Measurements from ENCODE around the gene RDH16.
"Not testable (repeated sequence)": the region's sequence is repeated elsewhere in the genome, so short reads cannot be mapped to it uniquely, and the experiment has no call there.

Gene RDH16

DNA sequence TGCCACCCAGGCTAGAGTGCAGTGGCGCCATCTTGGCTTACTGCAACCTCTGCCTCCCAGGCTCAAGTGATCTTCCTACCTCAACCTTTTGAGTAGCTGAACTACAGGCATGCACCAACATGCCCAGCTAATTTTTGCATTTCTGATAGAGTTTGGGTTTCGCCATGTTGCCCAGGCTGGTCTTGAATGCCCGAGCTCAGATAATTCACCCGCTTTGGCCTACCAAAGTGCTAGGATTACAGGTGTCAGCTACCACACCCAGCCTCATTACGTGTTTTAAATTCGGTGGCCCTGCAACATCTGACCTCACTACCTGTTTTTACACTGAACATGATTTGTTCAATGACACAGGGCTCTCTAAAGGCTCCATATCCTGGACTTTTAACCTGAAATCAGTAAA, 22.9 kb upstream of the RDH16 start:
- H3K9me3 ChIP-seq (ENCODE audit: control insufficient read depth, insufficient read depth, low read length), result no peaks in the 10 kb centered on the region
- H3K4me1 ChIP-seq (ENCODE audit: insufficient read depth, low read length), result no peaks in the 10 kb centered on the region
- H3K9ac ChIP-seq (ENCODE audit: low read depth, low read length), result no peak overlapping the region
- no peaks in the 10 kb centered on the region for H3K36me3 ChIP-seq (ENCODE audit: insufficient read depth, low read length)

DNA sequence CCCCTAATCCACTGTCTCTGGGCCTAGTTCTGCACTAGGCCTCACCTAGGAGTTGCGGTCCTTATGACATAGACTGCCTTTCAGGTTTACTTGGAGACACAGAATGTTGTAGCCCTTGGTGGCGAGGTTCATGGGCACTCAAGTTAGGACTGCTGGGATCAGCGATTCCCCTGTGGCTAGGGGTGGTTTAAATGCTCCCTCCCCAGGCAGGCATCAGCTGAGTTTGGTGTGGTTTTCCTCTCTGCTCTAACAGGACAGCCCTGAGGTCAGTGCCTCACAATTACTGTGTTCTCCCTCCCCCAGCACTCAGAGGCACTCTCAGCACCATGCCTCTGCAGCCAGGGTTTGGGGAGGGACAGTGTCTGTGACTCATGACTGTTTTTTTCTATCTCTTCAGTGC, 22.2 kb upstream of the RDH16 start:
- H3K4me1 ChIP-seq (ENCODE audit: insufficient read depth, low read length), result no peaks in the 10 kb centered on the region
- H3K36me3 ChIP-seq (ENCODE audit: insufficient read depth, low read length), result no peaks in the 10 kb centered on the region
- no peak overlapping the region for H3K9ac ChIP-seq (ENCODE audit: low read depth, low read length)
- H3K9me3 ChIP-seq (ENCODE audit: control insufficient read depth, insufficient read depth, low read length), result no peaks in the 10 kb centered on the region

DNA sequence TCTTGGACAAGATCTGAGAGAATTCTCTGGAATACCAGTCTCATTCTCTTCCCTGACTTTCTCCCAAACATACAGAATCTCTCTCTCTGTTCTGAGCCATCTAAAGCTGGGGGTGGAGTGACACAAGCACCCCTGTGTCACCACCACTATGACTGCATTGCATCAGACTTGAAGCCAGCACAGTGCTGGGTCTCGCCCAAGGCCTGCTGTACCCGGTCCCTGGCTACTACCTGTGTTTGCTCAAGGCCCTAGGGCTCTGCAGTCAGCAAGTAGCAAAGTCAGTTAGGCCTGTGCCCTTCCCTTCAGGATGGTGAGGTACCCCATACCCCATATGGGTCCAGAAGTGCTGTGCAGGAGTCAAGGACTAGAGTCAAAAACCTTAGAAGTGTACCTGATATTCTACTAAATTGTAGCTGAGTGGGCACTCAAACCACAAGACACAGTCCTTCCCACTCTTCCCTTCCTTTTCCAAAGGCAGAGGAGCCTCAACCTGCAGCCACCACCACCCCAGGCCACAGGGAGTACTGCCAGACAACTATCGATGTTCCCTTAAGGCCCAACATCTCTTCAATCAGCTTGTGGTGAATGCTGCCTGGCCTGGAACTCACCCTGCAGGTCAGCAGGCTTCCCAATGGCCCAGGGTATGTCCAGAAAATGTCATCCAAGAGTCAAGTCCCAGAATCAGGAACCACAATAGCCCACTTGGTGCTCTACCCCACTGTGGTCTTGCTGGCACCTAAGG, 21.2 kb upstream of the RDH16 start:
- no peaks in the 10 kb centered on the region for H3K36me3 ChIP-seq (ENCODE audit: insufficient read depth, low read length)
- no peaks in the 10 kb centered on the region for H3K9me3 ChIP-seq (ENCODE audit: control insufficient read depth, insufficient read depth, low read length)
- no peaks in the 10 kb centered on the region for H3K4me1 ChIP-seq (ENCODE audit: insufficient read depth, low read length)
- no peak overlapping the region for H3K9ac ChIP-seq (ENCODE audit: low read depth, low read length)

DNA sequence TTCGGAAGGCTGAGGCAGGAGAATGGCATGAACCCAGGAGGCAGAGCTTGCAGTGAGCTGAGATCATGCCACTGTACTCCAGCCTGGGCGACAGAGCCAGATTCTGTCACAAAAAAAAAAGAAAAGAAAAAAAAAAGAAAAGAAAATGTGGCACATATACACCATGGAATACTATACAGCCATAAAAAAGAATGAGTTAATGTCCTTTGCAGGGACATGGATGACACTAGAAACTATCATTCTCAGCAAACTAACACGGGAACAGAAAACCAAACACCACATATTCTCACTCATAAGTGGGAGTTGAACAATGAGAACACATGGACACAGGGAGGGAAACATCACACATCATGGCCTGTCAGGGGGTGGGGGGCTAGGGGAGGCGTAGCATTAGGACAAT, 20.0 kb upstream of the RDH16 start:
- H3K9me3 ChIP-seq (ENCODE audit: control insufficient read depth, insufficient read depth, low read length); H3K36me3 ChIP-seq (ENCODE audit: insufficient read depth, low read length); H3K4me1 ChIP-seq (ENCODE audit: insufficient read depth, low read length); H3K9ac ChIP-seq (ENCODE audit: low read depth, low read length): not testable (repeated sequence)

DNA sequence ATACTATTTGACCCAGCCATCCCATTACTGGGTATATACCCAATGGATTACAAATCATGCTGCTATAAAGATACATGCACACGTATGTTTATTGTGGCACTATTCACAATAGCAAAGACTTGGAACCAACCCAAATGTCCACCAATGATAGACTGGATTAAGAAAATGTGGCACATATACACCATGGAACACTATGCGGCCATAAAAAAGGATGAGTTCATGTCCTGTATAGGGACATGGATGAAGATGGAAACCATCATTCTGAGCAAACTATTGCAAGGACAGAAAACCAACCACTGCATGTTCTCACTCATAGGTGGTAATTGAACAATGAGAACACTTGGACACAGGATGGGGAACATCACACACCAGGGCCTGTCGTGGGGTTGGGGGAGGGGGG, 16.8 kb upstream of the RDH16 start:
- H3K9me3 ChIP-seq (ENCODE audit: control insufficient read depth, insufficient read depth, low read length); H3K9ac ChIP-seq (ENCODE audit: low read depth, low read length); H3K4me1 ChIP-seq (ENCODE audit: insufficient read depth, low read length); H3K36me3 ChIP-seq (ENCODE audit: insufficient read depth, low read length): not testable (repeated sequence)

DNA sequence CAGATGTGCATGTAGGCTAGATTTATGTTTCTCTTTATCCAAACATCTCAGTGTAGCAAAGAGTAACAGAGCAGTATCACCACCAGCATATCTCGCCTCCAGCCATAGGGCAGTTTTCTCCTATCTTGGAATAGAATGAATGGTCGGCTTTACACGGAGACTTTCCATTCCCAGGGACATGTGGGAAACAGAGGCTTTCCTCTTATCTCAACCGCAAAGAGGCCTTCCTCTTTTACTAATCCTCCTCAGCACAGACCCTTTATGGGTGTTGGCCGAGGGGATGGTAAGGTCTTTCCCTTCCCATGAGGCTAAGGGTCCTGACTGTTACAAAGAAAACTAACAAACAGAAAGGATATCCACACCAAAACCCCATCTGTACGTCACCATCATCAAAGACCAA, 11.5 kb upstream of the RDH16 start:
- not testable (repeated sequence) for H3K9me3 ChIP-seq (ENCODE audit: control insufficient read depth, insufficient read depth, low read length); H3K9ac ChIP-seq (ENCODE audit: low read depth, low read length); H3K4me1 ChIP-seq (ENCODE audit: insufficient read depth, low read length); H3K36me3 ChIP-seq (ENCODE audit: insufficient read depth, low read length)

GRCh38 chr12:56965997-56966642, 8.7 kb upstream of the RDH16 start:
- H3K4me1 ChIP-seq (ENCODE audit: insufficient read depth, low read length); H3K9ac ChIP-seq (ENCODE audit: low read depth, low read length); H3K36me3 ChIP-seq (ENCODE audit: insufficient read depth, low read length); H3K9me3 ChIP-seq (ENCODE audit: control insufficient read depth, insufficient read depth, low read length): not testable (repeated sequence)

GRCh38 chr12:56965124-56965523, 7.7 kb upstream of the RDH16 start:
- not testable (repeated sequence) for H3K9me3 ChIP-seq (ENCODE audit: control insufficient read depth, insufficient read depth, low read length); H3K36me3 ChIP-seq (ENCODE audit: insufficient read depth, low read length); H3K4me1 ChIP-seq (ENCODE audit: insufficient read depth, low read length); H3K9ac ChIP-seq (ENCODE audit: low read depth, low read length)

- H3K4me1 ChIP-seq (ENCODE audit: insufficient read depth, low read length); H3K9me3 ChIP-seq (ENCODE audit: control insufficient read depth, insufficient read depth, low read length); H3K36me3 ChIP-seq (ENCODE audit: insufficient read depth, low read length); H3K9ac ChIP-seq (ENCODE audit: low read depth, low read length): not testable (repeated sequence)
Observed at GRCh38 chr12:56963557-56963956, 6.1 kb upstream of the RDH16 start.

- not testable (repeated sequence) for H3K9me3 ChIP-seq (ENCODE audit: control insufficient read depth, insufficient read depth, low read length); H3K4me1 ChIP-seq (ENCODE audit: insufficient read depth, low read length); H3K9ac ChIP-seq (ENCODE audit: low read depth, low read length); H3K36me3 ChIP-seq (ENCODE audit: insufficient read depth, low read length)
Observed at GRCh38 chr12:56962247-56962646, 4.8 kb upstream of the RDH16 start.

GRCh38 chr12:56958422-56958821, 1.0 kb upstream of the RDH16 start:
- Histone ChIP-seq H3K9me3 (ENCODE audit: control insufficient read depth, insufficient read depth, low read length) (no peaks in the 10 kb centered on the region; the same call in 1 of the 2 replicates), H3K9ac (ENCODE audit: low read depth, low read length) (no peak overlapping the region)

GRCh38 chr12:56955631-56956256, 1.7 kb downstream of the RDH16 start:
- no peaks in the 10 kb centered on the region for H3K4me1 ChIP-seq (ENCODE audit: insufficient read depth, low read length)
- no peaks in the 10 kb centered on the region; the same call in 1 of the 2 replicates for H3K9me3 ChIP-seq (ENCODE audit: control insufficient read depth, insufficient read depth, low read length)
- H3K36me3 ChIP-seq (ENCODE audit: insufficient read depth, low read length), result no peaks in the 10 kb centered on the region
- H3K9ac ChIP-seq (ENCODE audit: low read depth, low read length), result no peak overlapping the region

More at GRCh38 chr12:56958422-56958821, 1.0 kb upstream of the RDH16 start:
- H3K4me1 ChIP-seq (ENCODE audit: insufficient read depth, low read length), result no peaks in the 10 kb centered on the region
- no peaks in the 10 kb centered on the region for H3K36me3 ChIP-seq (ENCODE audit: insufficient read depth, low read length)

DNA sequence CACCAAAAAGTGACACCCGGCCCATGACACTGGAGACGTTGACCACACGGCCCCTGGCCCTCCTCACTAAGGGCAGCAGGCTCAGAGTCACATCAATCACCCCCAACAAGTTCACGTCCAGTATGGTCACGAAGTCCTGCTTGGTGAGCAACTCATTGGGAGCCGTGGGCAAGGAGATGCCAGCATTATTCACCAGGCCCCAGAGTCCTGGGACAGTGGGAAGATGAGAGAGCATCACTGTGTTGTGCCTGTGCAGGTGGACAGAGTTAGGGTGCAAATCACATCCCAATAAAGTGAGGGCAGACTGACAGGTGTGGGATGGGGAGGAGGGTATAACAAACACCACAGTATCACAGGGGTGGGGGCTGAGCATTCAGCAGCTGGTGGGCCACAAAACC, 2.5 kb downstream of the RDH16 start:
- H3K9me3 ChIP-seq (ENCODE audit: control insufficient read depth, insufficient read depth, low read length), result no peaks in the 10 kb centered on the region; the same call in 1 of the 2 replicates
- H3K9ac ChIP-seq (ENCODE audit: low read depth, low read length), result no peak overlapping the region
- H3K36me3 ChIP-seq (ENCODE audit: insufficient read depth, low read length), result no peaks in the 10 kb centered on the region
- no peaks in the 10 kb centered on the region for H3K4me1 ChIP-seq (ENCODE audit: insufficient read depth, low read length)

DNA sequence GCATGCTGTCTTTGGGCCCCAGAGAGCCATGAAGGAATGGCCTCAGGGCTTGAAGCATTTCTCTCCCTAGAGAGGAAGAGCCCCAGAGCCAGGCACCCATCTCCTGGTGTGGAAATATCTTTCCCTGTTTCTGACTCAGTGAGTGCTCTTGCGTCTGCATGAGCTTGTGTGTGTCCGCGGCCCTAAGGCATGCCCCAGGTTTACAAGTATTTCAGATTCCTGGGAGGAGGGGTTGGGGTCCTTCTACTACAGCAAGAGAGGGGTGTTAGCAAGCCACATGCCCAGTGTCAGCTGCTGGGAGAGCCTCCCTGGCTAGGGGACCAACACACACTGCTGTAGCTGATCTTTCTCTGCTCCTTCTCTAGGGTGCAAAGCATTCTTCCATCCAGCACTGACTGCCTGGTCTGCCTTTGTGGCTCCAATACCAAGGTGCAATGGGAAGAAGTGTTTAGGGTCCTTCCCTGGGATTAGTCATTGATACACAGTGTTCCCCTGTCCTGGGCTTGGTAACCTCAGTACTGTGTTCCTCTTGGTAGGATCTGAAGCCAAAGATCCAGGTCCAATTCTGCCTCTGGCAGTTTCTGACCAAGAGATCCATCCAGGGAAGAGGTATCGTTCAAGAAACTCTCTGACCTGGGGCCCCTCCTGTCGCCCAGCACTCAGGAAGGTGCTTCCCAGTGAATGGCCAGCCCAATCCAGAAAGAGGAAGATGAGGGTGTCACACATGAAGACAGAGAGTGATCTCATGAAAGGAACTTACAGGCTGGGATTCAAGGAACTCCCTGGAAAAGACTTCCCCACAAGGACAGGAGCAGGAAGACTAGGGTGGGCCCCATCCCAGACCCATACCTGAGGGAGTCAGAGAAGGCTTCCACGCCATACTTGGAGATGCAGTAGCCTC, 3.1 kb downstream of the RDH16 start:
- no peak overlapping the region for H3K9ac ChIP-seq (ENCODE audit: low read depth, low read length)
- H3K9me3 ChIP-seq (ENCODE audit: control insufficient read depth, insufficient read depth, low read length), result no peaks in the 10 kb centered on the region
- no peaks in the 10 kb centered on the region for H3K4me1 ChIP-seq (ENCODE audit: insufficient read depth, low read length)
- H3K36me3 ChIP-seq (ENCODE audit: insufficient read depth, low read length), result no peaks in the 10 kb centered on the region
